ENCODE results near the gene TMBIM4.
A peak's percentile ranks its signal among the peaks of the same experiment; 100 is the strongest.

DNA sequence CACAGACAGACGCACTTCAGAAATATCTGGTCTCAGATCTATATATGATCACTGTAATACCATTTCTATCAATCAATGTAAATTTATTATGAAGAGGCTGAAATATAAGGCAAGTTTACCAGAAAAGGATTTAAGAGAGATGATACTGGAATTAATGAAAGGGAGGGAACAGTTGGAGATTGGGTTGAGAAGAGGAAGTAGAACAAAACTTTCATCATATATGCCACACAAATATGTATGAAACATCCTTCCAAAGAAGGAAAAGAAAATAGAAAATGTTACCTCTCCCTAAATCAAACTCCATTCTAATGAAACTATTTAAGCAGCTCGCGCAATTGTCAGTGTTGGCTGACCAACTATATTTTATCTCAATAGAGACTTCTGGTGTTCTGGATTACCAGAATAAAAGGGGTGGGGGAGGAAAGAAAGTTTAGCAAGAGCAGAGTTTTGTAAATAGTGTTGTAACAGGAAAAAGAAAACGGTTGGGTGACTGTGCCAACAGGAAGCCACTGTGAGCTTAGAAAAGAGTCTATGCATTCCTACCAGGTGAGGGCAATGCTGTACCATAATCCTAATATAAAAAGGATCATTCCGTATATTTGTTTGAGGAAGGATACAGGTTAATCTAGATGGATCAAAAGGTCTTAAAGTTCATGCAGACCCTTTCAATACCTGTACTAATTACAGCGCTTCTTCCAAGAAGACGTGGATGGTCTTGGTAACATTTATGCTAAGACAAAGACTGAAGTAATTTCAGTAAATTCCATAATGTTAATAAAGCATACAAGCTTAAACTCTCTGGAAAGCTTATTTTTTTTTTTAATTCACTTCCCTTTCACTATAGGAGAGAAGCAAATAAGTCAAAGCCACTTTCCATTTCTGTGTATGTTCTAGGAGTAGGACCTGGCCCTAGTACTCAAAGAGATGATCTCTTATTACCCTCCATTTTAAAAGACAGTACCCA lies 24.7 kb downstream of the TMBIM4 start:
- no peak for TF ChIP-seq POLR2A (IDR thresholded peaks at IDR 0.05)
- TF ChIP-seq, protein P1, sequence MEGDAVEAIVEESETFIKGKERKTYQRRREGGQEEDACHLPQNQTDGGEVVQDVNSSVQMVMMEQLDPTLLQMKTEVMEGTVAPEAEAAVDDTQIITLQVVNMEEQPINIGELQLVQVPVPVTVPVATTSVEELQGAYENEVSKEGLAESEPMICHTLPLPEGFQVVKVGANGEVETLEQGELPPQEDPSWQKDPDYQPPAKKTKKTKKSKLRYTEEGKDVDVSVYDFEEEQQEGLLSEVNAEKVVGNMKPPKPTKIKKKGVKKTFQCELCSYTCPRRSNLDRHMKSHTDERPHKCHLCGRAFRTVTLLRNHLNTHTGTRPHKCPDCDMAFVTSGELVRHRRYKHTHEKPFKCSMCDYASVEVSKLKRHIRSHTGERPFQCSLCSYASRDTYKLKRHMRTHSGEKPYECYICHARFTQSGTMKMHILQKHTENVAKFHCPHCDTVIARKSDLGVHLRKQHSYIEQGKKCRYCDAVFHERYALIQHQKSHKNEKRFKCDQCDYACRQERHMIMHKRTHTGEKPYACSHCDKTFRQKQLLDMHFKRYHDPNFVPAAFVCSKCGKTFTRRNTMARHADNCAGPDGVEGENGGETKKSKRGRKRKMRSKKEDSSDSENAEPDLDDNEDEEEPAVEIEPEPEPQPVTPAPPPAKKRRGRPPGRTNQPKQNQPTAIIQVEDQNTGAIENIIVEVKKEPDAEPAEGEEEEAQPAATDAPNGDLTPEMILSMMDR (IDR thresholded peaks at IDR 0.05): peak in 5 of 6 experiments; percentile 44 to 75 (median 70)

Data from esophagus squamous epithelium (tissue), 4 donors.